ENCODE data around the gene AMBRA1.

DNA sequence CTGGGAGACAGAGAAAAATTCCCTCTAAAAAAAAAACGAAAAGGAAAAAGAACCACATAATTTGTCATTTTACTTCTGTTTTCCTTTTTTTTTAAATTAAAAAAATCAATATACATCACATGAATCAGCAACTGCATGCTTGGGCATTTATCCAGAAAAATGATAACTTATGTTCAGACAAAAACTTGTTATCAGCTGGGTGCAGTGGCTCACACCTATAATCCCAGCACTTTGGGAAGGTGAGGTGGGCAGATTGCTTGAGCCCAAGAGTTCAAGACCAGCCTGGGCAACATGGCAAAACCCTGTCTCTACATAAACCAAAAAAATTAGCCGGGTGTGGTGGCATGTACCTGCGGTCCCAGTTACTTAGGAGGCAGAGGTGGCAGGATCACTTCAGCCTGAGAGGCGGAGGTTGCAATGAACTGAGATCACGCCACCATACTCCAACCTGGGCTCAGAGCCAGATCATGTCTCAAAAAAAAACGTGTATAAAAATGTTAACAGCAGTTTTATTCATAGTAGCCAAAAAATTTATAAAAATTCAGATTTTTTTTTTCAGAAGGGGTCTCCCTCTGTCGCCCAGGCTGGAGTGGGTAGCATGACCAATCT, 28.5 kb downstream of the AMBRA1 start:
- TF ChIP-seq POLR2A (IDR thresholded peaks at IDR 0.05) (no peak), CTCF (IDR thresholded peaks at IDR 0.05) (no peak), POLR2AphosphoS5 (IDR thresholded peaks at IDR 0.05) (no peak), EP300 (IDR thresholded peaks at IDR 0.05; ENCODE audit: low read depth) (no peak)

Data from transverse colon (tissue), 4 donors.